HG03159 (cell line): ENCODE data around the gene PHACTR1.
"Not testable (repeated sequence)": the region's sequence is repeated elsewhere in the genome, so short reads cannot be mapped to it uniquely, and the experiment has no call there.

Source experiments
- ATAC-seq: cut with Tn5 transposase; IDR thresholded peaks from one replicate; pipeline ENCODE4 v1.9.1; 2021; ENCODE audit warnings: mild to moderate bottlenecking, moderate library complexity; ENCODE audit not compliant: unreplicated experiment

PHACTR1 gene

DNA sequence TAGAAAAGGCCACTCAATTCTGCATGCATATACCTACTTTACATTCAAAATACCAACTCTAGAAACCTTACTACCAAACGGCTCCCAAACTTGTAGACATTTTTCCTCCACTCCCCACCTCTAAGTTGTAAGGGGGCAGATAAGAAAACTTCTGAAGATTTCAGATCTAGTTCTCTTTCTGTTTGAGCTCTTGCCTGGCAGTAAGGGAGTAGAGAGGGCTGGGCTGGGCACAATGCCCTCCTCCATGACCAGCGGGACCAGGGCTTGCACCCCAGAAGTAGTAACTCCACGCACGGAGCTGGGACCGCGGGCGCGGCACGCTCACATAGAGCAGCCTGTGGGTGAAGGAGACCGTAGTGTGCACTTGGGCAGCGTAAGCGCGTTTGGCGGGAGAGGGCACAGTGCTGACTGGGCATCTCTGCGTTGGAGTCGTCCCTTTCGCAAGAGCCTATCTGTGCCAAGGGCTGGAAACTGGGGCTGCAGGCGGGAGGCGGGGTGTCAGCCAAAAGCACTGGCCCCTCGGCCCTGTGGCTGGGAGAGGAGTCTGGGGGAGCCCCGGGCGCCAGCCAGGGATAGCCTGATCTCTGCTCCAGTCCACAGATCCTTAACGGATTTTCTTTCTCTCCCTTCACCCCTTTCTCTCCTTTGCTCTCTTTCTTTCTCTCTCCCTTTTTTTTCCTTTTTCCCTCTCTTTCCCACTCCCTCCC, 32.4 kb downstream of the PHACTR1 start:
- ATAC-seq: no peak

DNA sequence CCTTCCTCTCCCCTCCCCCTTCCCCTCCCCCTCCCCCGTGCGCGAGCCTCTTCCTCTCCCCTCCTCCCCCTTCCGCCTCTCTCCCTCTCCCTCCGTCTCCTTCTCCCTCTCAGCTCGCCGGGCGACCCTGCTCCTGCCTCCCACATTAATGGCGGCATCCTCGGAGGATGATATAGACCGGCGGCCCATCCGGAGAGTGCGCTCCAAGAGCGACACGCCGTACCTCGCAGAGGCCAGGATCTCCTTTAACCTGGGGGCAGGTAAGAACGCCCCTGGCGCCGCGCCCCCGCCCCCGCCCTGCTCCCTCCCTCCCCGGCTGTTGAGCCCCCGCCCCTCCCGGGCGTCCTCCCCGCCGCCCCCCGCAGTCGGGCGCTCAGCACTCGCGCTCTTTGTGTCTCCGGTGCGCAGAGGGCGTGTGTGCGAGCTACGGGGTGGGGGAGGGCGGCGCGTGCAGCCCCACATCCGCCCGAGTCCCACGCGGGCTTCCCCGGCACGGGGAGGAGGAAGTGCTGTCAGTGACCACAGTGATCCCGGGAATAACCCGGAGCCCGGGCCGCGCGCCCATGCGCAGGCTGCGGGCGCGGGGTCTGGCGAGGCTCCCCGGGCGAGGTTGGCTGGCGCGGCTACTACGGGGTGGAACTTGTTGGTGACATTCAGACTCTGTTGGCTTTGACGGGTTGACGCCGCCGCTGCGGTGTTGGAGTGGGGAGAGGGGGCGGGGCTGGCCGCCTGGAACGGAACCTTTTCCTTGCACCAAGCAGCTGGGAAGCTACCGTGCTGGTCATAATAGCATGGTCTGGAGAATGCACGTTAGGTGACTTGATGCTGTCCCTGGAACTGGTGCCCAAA, 33.2 kb downstream of the PHACTR1 start:
- no peak for ATAC-seq

DNA sequence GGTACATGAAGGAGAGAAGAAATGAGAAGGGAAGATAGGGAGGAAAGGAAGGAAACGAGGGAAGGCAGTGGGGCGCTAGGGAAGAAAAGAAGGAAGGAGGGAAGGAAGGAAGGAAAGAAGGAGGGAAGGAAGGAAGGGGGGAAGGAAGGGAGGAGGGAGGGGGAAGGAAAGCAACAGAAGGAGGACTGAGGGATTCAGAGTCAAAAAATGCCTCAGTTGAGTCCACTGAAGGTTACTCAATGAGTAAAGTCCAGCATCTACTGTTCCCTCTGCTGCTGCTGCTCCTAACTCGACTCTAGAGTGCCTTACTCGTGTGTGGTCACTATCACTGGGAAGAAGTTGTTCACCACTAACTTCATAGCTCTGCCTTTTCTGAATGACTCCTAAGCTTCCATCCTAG, 33.8 kb downstream of the PHACTR1 start:
- no peak for ATAC-seq

DNA sequence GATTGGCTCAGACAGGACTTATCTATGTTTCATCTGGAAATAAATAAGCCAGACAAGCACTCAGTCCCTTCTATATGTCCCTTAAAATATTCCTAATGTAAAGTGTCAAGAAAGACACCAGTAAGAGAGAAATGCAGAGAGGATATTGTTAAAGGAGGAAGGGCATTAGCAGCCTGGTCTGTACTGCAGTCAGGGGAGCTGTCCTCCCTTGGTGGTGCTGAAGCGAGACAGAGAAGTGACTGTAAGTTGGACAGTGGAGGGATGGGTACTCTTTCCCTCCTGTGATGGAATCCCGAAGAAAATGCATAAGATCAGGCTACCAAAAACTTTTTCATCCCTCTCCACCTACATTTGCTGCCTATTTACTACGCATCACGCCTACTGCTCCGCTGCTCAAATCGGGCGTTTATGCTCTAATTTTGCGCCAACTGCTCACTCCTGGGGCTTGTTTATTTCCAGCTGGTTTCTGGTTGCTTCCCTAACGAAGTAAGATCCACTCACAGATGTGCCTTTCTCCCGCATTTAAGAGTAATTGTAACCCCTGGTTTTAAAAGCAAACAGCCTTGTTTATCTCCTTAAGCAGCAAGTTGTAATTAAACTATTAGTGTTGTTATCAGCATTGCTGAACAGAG, 35.2 kb downstream of the PHACTR1 start:
- peak; percentile 53 for ATAC-seq

DNA sequence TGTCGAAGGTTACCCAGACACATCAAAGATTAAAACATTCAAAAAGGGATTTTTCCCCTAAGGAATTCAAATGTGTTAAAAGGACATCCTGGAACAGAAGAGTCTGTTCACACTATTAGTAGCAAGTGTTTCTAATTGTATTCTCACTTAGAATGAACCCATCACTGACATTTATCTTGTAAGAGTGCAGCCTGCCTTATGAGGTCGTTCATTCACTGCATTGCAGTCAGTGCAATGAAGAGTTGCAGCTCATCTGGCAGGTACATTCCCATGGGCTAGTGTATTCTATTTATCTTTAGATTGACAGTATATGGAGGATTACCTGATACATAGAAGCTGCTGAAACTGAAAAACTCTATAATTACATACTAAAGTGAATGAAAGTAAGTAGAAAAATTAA, 36.5 kb downstream of the PHACTR1 start:
- no peak for ATAC-seq

DNA sequence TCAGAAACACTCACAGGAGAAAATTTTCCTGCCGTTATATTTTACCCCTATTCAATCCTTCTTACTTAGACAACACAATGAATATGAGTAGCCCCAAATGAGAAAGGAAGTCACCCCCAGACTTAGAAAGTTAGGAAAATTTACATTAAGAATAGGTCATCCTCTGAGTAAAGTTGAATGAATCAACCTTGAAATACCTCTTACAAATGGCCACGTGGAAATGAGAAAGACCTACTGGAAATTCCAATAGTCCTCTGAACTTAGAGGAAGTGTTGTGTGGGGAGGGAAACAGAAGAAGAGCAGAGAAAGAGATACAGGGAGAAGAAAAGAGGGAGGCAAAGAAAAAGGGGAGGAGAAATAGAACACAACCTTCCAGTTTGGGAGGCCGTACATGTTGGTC, 43.7 kb downstream of the PHACTR1 start:
- no peak for ATAC-seq

DNA sequence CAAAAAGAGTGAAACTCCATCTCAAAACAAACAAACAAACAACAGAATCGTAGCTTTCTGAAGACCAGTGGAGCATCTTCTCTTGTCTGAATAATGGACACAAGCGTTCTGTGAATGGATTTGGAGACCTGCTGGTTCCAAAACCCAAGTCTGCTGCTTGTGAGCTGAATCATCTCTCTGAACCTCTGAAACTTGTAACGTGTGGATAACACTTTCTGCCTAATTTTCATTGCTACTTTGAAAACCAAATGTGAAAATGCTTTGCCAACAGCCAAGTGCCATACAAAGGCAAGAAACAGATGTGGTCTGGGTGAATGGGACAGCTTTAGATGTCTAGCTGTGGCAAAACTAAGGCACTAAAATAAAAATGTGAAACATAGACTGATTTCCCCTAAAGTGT, 44.3 kb downstream of the PHACTR1 start:
- no peak for ATAC-seq

DNA sequence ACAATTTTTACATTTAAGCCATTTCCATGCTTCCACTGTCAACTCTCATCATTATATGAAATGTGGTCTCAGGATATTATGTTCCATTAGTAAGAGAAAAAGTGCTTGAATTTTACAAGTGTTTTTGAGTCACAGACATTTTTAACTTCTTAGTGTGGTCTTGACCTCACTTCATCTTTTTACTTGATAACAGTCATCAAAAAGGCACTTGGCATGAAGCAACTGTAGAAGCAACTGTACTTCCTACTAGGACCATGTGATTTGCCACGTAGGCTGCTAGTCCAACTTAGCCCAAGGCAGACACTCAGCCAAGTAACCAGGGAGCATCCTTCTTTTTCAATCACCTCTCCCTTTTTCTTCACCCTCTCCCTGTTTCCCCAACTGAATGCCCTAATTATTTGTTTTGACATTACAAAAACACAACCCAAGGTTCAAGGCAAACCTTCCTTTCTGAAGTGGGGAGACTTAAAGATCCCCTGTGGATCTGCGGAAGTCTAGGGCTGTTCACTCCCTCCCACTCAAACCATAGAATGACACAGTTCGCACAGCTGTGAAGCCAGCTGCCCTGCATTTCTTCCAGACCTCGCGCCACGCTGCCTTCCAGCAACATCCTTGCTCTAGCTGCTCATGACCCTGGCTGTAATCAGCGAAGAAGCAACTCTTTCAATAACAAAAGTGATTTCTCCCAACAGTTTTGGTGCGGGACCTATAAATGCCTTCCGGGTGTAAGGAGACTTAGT, 45.0 kb downstream of the PHACTR1 start:
- ATAC-seq: no peak

DNA sequence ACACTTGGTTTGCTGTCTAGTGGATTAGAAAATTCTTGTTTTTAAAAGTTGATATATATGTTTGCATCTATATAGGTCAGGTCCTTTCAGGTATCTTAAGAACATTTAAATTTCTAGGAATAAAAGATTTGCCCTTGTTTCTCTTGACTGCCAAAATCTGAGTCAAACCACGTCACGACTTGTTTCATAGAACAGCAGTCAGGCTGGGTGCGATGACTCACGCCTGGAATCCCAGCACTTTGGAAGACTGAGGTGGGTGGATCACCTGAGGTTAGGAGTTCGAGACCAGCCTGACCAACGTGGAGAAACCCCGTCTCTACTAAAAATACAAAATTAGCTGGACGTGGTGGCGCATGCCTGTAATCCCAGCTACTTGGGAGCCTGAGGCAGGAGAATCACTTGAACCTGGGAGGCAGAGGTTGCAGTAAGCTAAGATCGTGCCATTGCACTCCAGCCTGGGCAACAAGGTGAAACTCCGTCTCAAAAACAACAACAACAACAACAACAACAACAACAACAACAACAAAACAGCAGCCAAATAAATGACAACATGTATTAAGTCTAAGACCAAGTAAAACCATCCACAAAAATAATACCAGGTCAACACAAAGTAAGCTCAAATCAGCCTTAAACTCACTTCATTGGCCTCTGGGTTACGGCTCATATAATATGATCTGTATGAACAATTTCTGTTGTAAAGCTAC, 46.3 kb downstream of the PHACTR1 start:
- ATAC-seq: not testable (repeated sequence)

DNA sequence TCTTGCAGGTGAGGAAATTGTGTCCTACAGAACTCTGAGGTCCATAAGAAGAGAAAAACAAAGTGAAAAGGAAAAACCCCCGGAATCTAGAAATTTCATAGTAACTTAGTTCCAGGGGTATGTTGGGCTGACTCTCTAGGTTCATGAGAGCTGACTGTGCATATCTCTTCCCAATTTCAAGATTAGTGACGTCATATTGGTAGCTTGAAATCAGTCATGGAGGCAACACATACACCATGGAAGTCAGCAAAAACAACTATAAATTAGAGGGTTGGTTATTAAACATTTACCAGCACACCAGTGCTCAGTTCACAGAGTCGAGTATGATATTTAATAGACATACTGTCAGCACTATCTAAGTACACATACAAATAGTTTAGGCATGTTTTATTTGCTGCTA, 49.8 kb downstream of the PHACTR1 start:
- ATAC-seq: no peak

DNA sequence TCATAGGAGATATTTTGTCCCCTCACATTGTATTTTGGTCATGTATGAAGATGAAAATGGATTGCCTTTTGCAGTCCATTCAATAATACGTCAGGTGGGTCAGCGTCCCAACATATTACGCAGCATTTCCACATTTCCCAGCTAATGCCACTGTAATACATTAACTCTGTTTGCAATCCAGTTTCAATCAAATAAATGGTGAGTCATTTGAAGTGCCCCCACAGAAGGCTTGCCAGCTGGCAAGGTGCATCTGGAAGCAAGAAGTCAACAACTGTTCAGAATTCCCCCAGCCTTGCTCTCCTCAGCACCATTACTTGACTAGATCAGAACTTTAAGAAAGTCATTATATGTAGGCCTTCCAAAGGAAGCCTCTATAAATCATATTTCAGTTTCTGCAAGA, 50.4 kb downstream of the PHACTR1 start:
- ATAC-seq: no peak

DNA sequence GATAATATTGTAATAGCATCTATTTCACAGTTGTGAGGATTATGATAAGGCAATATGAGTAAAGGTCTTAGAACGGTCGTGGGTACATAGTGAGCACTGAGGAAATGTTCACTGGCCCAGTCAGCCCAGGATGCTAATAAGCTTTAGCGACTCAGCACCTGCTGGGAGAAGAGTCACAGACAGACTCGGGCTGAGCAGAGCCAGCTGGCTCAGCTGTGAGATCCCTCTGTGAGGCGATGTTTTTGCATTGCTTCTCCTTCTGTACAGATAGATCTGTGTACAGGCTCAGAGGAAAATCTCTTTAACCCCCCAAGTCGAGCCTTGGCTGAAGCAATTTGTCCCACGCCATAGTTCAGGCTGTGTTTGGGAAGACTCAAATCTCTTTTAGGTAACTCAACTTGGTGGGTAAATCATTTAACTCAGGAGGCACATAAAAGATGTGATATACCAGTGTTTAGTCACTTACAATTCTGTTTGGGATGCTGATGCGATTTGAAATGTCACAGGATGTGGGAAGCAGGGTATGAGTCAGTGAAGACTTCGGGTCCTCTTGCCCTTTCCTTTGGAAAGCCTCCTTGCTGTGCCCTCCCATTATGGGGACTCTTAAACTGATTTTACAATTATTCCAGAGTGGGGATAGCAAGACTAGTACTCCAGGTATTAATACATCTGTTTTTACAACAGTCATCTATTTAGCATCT, 53.1 kb downstream of the PHACTR1 start:
- ATAC-seq: no peak

DNA sequence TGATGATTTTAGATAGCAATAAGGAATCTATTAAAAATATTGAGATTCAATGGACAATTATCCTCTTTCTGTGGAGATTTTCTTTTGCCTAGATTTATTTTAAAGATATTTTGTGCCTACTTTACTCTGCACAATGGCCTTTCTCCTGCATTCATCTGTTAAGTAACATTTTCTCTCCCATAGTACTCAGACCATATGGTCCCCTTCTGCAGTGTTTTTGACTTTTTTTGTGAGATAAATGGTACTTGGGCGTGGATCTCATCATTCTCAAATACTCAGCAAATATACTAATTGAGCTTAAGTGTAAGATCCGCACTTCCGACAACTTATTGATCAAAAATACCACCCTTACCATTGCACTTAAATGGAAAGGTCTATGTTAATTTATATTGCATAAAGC, 55.8 kb downstream of the PHACTR1 start:
- no peak for ATAC-seq

DNA sequence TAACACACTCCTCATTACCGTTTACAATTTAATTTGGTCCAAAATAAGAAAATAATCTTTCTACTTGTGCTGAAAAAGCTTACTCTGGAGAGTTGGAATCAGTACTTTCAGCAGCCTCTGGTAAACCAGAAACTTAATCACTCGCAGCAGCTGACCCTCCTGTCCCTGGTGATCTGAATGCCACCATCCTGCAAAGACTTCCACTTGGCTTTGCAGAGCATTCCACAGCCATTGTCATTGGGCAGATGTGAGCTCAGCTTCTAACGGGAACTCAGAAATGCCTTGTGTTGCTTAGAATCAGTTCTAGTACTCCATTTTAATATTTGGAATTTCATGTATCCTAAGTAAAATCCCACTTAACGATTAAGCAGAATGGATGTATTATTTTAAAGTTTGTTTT, 59.7 kb downstream of the PHACTR1 start:
- no peak for ATAC-seq

DNA sequence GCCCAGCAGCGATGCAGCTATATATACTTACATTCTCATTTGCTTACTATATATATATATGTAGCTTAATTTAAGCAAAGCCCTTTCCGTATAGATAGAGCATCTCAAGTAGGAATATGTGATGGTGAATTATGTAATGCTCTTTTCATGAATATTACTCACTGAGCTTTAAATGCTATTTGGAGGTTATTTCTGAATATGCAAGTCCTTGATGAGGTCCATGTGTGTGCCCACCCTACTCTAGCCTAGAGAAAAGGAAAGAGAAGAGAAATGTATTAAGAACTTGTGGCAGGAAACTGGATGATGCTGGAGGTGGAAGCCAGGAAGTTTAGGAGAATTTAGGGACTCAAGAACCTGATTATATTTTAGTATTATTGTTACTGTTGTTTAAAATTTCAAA, 63.2 kb downstream of the PHACTR1 start:
- no peak for ATAC-seq

DNA sequence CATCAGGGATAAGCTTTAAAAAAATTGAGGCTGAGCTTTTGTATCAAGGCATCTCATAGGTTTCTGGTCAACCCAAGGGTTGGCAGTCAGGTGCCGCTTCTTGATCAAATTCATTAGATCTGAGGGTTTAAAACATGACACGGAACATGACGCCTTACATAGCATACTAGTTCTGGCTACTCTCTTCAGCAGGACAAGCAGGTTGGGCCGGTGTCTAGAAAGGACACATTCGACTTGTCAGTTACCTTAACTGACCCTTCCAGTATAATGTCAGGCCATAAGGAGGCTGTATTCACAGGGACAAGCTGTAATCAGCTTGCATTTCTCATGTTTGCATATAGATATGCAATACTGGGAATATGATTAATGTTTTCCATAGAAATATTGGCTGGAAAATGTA, 65.6 kb downstream of the PHACTR1 start:
- no peak for ATAC-seq

DNA sequence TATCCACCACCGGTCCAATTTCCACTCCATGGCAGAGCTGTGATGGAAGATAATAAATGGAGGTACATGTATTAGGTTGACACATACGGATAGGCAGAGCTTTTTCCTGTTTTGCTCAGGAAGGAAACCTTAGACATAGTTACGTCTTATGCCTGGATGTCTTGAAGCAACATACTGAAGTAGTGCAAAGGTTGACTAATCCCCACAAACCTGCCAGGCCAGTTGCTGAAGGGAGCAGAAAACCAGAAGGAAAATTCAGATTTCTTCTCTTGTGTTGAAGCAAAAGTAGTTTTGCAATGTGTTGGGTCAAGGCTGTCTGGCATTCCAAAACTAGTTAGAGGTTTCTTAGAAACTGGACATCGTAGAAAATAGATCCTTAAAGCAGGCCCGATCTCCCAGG, 68.7 kb downstream of the PHACTR1 start:
- ATAC-seq: no peak

DNA sequence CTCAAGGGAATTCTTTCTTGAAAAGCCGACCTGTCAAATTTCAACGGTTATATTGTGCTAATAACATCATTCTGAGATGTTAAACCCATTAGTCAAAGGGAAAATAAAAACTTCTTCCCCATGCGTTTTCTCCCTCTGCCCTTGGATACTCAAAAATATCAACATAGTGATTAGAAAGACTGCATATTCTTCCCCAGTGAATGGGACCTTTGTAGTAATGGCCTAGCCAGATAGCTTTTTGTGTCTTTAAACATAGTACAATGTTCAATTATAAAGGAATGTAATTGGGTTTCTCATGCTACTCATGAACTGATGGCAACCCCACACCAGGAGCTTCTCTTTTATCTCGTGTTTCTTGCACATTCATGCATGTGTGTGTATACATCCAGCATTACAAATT, 69.4 kb downstream of the PHACTR1 start:
- ATAC-seq: no peak

DNA sequence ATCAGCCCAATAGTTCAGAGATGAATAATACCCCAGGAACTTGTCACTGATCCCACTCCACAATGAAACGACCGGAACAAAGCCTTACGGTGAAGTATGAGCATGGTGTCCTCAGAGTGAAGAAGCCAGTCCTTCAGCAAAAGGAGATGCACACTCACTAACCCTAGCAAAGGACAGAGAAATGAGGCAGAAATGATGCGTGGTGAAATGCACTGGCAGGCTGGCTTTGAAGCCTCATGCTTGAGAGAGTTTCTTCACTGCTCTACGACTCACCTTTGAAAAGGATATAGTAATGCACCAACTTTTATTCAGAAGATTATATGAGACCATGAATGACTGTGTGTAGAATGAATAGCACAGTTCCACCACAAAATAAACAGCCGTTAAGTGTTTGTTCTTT, 74.8 kb downstream of the PHACTR1 start:
- ATAC-seq: no peak

DNA sequence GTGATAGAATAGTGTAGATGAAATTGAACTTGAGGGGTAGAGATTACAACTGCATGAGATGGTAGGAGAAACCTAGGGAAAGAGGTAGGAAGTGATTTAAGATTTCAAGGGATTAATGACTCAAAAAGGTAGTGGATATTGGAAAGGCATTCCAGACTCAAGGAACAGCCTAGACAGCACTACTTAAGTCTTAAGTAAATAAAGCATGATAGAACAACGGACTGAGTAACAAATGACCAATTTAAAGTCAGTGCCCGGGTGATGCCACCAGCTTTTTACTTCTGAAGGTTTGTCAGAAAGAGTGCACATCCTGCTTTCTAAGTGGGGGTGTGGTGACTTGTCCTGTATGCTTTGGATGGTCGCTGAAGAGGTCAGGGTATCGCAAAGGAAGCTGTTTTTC, 81.8 kb downstream of the PHACTR1 start:
- no peak for ATAC-seq
